Measurements from ENCODE around the gene PC.

DNA sequence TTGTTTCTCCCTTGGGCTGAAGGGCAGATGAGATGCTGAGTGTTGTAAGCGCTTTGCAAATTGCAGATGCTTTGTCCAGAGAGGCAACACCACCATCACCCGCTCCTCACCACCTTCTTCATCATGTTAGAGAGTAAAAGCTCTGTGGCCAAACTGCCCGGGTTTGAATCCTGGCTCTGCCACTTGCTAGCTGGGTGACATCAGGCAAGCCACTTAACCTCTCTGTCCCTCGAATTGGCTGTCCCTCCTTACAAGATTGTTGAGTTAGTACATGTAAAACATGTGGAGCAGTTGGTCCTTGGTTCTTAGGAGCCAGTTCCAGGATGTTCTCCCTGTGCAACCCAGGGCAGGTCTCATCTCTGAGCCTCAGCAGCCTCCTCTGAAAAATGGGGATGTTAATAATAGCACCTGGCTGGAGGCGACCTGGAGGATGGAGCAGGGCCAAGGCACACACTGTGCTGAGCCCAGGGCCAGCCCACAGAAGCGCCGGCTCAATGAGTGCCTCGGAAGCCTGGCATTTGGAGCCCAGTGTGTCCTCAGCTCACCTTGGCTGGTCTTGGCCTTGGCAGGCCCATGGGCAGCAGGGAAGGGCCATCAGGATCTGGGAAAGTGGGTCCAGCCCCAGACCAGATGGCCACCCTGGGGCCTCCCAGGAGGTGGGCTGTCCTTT, 27.5 kb upstream of the PC start:
- TF ChIP-seq, protein P1, sequence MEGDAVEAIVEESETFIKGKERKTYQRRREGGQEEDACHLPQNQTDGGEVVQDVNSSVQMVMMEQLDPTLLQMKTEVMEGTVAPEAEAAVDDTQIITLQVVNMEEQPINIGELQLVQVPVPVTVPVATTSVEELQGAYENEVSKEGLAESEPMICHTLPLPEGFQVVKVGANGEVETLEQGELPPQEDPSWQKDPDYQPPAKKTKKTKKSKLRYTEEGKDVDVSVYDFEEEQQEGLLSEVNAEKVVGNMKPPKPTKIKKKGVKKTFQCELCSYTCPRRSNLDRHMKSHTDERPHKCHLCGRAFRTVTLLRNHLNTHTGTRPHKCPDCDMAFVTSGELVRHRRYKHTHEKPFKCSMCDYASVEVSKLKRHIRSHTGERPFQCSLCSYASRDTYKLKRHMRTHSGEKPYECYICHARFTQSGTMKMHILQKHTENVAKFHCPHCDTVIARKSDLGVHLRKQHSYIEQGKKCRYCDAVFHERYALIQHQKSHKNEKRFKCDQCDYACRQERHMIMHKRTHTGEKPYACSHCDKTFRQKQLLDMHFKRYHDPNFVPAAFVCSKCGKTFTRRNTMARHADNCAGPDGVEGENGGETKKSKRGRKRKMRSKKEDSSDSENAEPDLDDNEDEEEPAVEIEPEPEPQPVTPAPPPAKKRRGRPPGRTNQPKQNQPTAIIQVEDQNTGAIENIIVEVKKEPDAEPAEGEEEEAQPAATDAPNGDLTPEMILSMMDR (IDR thresholded peaks at IDR 0.05 in 8 of 11, conservative IDR thresholded peaks at IDR 0.05 in 3 of 11), result no peak
- no peak for TF ChIP-seq POLR2AphosphoS5 (IDR thresholded peaks at IDR 0.05)
